Body of pancreas (tissue), 4 donors: ENCODE data around the gene WASF3. TPM values are rescaled to one million over a fixed set of nuclear protein-coding genes. Genes with fewer than 3 reads are reported as not detected.

Experiments used
- ATAC-seq: fragments of 150-250 bp; one replicate; pipeline ENCODE4 v1.9.1; 2016
- DNase-seq, 4 donors: peaks; one replicate each; pipeline ENCODE4 v3.0.0-alpha.2; 2019
- H3K27ac ChIP-seq, 4 donors: fragments of 200-600 bp; sonication (generic); 1 replicate in 3 of 4; 2 replicates in 1 of 4; pipeline versions ENCODE4 v1.5.1 to v1.6.1; 2016 to 2019; ENCODE audit warnings: mild to moderate bottlenecking in 1 of 4, mixed read lengths in 1 of 4, moderate library complexity in 1 of 4
- H3K27me3 ChIP-seq, 2 donors: fragments of 200-600 bp; sonication (generic); one replicate each; pipeline ENCODE4 v1.6.0; 2016; ENCODE audit warnings: mild to moderate bottlenecking in 1 of 2
- H3K36me3 ChIP-seq, 2 donors: fragments of 200-600 bp; sonication (generic); replicated peaks in 1 of 2; 2 replicates each; pipeline ENCODE4 v1.5.1; 2016; ENCODE audit warnings: low read depth in 2 of 2; ENCODE audit not compliant: insufficient read depth in 1 of 2
- H3K4me1 ChIP-seq: fragments of 200-600 bp; sonication (generic); one replicate; pipeline ENCODE4 v1.6.0; 2016
- H3K4me3 ChIP-seq, 2 donors: fragments of 200-600 bp; sonication (generic); 1 replicate in 1 of 2; 2 replicates in 1 of 2; pipeline ENCODE4 v1.5.1; 2016 to 2019
- H3K9me3 ChIP-seq, 3 donors: fragments of 200-600 bp; sonication (generic); 1 replicate in 2 of 3; 2 replicates in 1 of 3; pipeline ENCODE4 v1.5.1; 2016
- POLR2A ChIP-seq, 3 donors: fragments of 450-650 bp; IDR thresholded peaks; one replicate each; pipeline ENCODE4 v1.6.1; 2016; ENCODE audit warnings: antibody characterized with exemption in 3 of 3, mild to moderate bottlenecking in 2 of 3
- WGBS, 2 donors: methylation state at CpG; one replicate each; pipeline ENCODE4 v1.1.5; 2017; 5-methylcytosine and 5-hydroxymethylcytosine counted together
- intact Hi-C: fragments of 100-400 bp; cut with DNase I; formaldehyde crosslinking; loops from one replicate; pipeline ENCODE4 v1.15.1; 2023
- total RNA-seq, 2 donors: library from RNA; depleted of rRNA; stranded (reverse); fragments of >200 nt; gene quantifications; one replicate each; pipeline ENCODE4 v1.1.0, GENCODE V29; 2016
- TF ChIP-seq, protein P1 (sequence below), 7 experiments: fragments of 450-650 bp in 4 of 7; fragments of 200-600 bp in 3 of 7; sonication (generic) in 3 of 7; IDR thresholded peaks; one replicate each; pipeline ENCODE4 v1.5.1; 2016 to 2019; ENCODE audit warnings: antibody characterized with exemption in 7 of 7

Gene WASF3
- total RNA-seq, 2 donors from 2014 or later, result 6.0 to 13.2 TPM

DNA sequence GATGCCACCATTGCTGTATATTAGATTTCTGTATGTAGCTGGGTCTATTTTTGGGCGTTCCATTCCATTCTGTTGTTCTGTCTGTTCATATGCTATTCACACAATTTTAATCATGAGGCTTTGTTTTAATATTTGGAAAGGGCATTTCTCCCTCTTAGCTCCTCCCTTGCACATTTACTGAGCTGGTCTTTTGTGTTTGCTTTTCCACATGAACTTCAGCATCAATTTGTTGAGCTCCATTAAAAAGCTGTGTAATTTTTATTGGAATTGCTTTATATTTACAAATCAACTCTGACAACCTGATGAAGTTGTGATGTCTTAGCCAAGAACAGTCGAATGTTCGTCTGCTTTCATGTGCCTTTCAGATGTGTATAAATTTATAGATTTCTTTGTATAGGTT, 14.0 kb downstream of the WASF3 start:
- no peak for TF ChIP-seq POLR2A (IDR thresholded peaks at IDR 0.05)
- TF ChIP-seq, protein P1, sequence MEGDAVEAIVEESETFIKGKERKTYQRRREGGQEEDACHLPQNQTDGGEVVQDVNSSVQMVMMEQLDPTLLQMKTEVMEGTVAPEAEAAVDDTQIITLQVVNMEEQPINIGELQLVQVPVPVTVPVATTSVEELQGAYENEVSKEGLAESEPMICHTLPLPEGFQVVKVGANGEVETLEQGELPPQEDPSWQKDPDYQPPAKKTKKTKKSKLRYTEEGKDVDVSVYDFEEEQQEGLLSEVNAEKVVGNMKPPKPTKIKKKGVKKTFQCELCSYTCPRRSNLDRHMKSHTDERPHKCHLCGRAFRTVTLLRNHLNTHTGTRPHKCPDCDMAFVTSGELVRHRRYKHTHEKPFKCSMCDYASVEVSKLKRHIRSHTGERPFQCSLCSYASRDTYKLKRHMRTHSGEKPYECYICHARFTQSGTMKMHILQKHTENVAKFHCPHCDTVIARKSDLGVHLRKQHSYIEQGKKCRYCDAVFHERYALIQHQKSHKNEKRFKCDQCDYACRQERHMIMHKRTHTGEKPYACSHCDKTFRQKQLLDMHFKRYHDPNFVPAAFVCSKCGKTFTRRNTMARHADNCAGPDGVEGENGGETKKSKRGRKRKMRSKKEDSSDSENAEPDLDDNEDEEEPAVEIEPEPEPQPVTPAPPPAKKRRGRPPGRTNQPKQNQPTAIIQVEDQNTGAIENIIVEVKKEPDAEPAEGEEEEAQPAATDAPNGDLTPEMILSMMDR (IDR thresholded peaks at IDR 0.05), result no peak
- DNase-seq, result no peak
- intact Hi-C loops, result no loop called here
- Histone ChIP-seq H3K36me3 (no peaks in the 10 kb centered on the region), H3K27ac (no peak overlapping the region), H3K9me3 (no peaks in the 10 kb centered on the region), H3K27me3 (no peaks in the 10 kb centered on the region), H3K4me1 (no peaks in the 10 kb centered on the region), H3K4me3 (no peak overlapping the region)
- no peak for ATAC-seq
- WGBS, 2 donors, result 55 to 61% methylated on average over 3 of the region's 3 CpGs

DNA sequence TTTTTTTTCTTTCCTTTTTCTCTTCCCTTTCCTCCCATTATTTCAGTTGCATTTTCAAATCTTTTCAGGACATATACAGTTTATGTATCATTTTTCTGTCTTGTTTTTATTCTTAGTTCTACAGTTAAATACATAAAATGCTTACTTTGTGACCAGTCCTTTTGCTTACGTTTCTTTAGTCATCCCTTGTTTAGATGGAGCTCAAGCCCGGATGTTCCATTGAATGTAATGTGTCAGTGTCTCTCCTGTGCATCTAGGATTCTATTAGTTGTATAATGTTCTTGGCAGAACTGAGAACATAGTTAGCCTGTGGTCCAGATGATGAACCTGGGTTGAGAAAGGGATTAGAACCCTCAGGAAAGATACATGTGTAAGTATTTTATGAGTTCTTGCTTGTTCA, 17.8 kb downstream of the WASF3 start:
- Histone ChIP-seq H3K4me1 (no peaks in the 10 kb centered on the region), H3K9me3 (peaks cover 0 to 6% (median 0%) of the 10 kb centered on the region in 3 donors), H3K27me3 (no peaks in the 10 kb centered on the region), H3K4me3 (no peak overlapping the region), H3K27ac (no peak overlapping the region), H3K36me3 (no peaks in the 10 kb centered on the region)
- DNase-seq (no peak), ATAC-seq (no peak)
- WGBS, 2 donors, result 92 to 96% methylated on average over 2 of the region's 2 CpGs
- no peak for TF ChIP-seq POLR2A (IDR thresholded peaks at IDR 0.05)
- TF ChIP-seq, protein P1 (IDR thresholded peaks at IDR 0.05), result no peak
- intact Hi-C loops, result no loop called here

DNA sequence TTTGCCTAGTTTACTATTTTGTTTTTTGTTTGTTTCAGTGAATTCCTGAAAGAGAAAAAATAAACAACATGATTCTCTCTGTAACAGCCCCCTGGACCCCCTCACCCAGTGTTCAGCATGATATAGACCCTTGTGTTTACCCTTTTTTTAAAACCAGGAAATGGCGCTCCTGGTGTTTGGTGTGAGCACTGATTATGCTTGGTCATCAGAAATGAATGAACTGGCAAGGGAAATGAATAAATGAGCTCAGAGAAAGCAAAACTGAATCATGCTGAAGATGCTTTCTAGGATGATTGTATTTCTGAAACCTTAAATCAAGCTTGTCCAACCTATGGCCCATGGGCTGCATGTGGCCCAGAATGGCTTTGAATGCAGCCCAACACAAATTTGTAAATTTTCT, 22.1 kb downstream of the WASF3 start:
- H3K4me3 ChIP-seq, result no peak overlapping the region
- intact Hi-C loops, result no loop called here
- no peak for TF ChIP-seq POLR2A (IDR thresholded peaks at IDR 0.05)
- TF ChIP-seq, protein P1 (IDR thresholded peaks at IDR 0.05), result no peak
- H3K27me3 ChIP-seq, result no peaks in the 10 kb centered on the region
- no peaks in the 10 kb centered on the region for H3K4me1 ChIP-seq
- no peak for DNase-seq
- peaks cover 0 to 6% (median 0%) of the 10 kb centered on the region in 3 donors for H3K9me3 ChIP-seq
- H3K36me3 ChIP-seq, result no peaks in the 10 kb centered on the region
- 100% methylated on average over 1 of the region's 1 CpG for WGBS, 2 donors
- ATAC-seq, result no peak
- no peak overlapping the region for H3K27ac ChIP-seq

DNA sequence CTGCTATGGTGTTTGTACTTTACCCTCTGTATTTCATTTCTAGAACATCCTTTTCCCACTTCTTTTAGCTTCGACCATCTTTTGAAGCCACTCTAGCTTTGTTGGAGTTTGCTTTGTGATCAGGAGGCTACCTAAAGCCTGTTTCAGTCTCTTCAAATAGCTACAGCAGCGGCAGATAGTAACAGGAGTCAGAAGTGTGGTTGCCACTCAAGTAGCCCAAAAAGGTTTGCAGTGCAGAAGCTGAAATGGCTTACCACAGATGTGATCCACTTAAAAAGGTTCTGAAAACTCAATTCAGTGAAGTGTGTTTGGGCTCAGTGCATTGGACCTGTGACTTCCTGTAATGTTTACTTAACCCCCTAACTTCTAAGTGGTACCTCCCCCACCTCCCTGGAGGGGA, 26.2 kb downstream of the WASF3 start:
- Histone ChIP-seq H3K4me1 (no peaks in the 10 kb centered on the region), H3K4me3 (no peak overlapping the region), H3K36me3 (no peaks in the 10 kb centered on the region), H3K27ac (no peak overlapping the region), H3K27me3 (no peaks in the 10 kb centered on the region), H3K9me3 (no peaks in the 10 kb centered on the region)
- ATAC-seq, result no peak
- 55 to 77% methylated on average over 2 of the region's 2 CpGs for WGBS, 2 donors
- no peak for DNase-seq
- TF ChIP-seq POLR2A (IDR thresholded peaks at IDR 0.05), result no peak
- TF ChIP-seq, protein P1 (IDR thresholded peaks at IDR 0.05), result no peak
- intact Hi-C loops, result no loop called here

DNA sequence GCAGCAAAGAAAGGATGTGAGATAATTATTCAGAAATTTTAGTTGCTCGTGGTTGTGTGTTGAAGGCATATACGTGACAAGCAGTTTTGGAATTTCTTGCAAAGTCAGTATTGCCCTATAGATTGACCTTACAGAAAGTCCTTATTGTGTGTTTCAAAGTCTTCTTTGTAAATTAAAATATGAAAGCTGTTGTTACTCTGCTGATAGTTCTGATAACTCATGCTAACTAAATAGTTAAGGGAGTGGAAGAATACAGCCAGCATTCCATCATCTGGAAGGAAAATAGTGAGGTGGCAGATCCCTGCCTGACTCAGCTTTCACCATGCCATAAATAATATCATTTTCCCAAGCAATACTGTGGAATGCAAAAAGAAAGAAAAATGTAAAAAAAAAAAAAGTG, 27.2 kb downstream of the WASF3 start:
- intact Hi-C loops, result no loop called here
- Histone ChIP-seq H3K27ac (no peak overlapping the region), H3K9me3 (no peaks in the 10 kb centered on the region), H3K27me3 (no peaks in the 10 kb centered on the region), H3K36me3 (no peaks in the 10 kb centered on the region), H3K4me1 (no peaks in the 10 kb centered on the region), H3K4me3 (no peak overlapping the region)
- DNase-seq (no peak), ATAC-seq (no peak)
- WGBS, 2 donors, result 83 to 92% methylated on average over 2 of the region's 2 CpGs
- TF ChIP-seq, protein P1 (IDR thresholded peaks at IDR 0.05), result no peak
- no peak for TF ChIP-seq POLR2A (IDR thresholded peaks at IDR 0.05)
